Natural killer cell treated with Interleukin-12 subunit alpha and Interleukin-12 subunit beta and Interleukin-15 and Interleukin-18, amount 100 ng/mL, for 72 hours (primary cell): ENCODE data around the gene FASN. TPM values are rescaled to one million over a fixed set of nuclear protein-coding genes. Genes with fewer than 3 reads are reported as not detected.

Source experiments
- ATAC-seq, 2 donors: fragments of 150-1000 bp; cut with Tn5 transposase in 1 of 2; sonication (Bioruptor Pico), chemical (Tn5 transposase) in 1 of 2; 2 replicates each; pipeline ENCODE4 v1.10.0; 2021
- DNase-seq: peaks from one replicate; pipeline ENCODE4 v3.0.0; 2022; ENCODE audit warnings: low spot score
- H3K27ac Mint-ChIP-seq, 2 donors: 1 replicate in 1 of 2; 2 replicates in 1 of 2; pipeline ENCODE4 v1.8.0; 2022; ENCODE audit warnings: mixed read lengths in 2 of 2, mild to moderate bottlenecking in 1 of 2, moderate library complexity in 1 of 2
- H3K27me3 Mint-ChIP-seq, 2 donors: 1 replicate in 1 of 2; 2 replicates in 1 of 2; pipeline ENCODE4 v1.8.0; 2022; ENCODE audit warnings: mixed read lengths in 2 of 2
- H3K36me3 Mint-ChIP-seq: one replicate; pipeline ENCODE4 v1.8.0; 2022; ENCODE audit warnings: mixed read lengths
- H3K4me1 Mint-ChIP-seq, 2 donors: 1 replicate in 1 of 2; 2 replicates in 1 of 2; pipeline ENCODE4 v1.8.0; 2022; ENCODE audit warnings: low read depth in 2 of 2, mixed read lengths in 2 of 2, mild to moderate bottlenecking in 1 of 2
- H3K4me3 Mint-ChIP-seq: one replicate; pipeline ENCODE4 v1.8.0; 2022; ENCODE audit warnings: mixed read lengths
- H3K9me3 Mint-ChIP-seq: 2 replicates; pipeline ENCODE4 v1.8.0; 2022; ENCODE audit warnings: mixed read lengths
- total RNA-seq, 2 donors: library from RNA; stranded (reverse); gene quantifications; one replicate each; pipeline ENCODE4 v1.2.3, GENCODE V29; 2022

Gene FASN
- total RNA-seq, 2 donors from 2014 or later: 195 to 451 TPM

GRCh38 chr17:82092094-82092586, 5.9 kb downstream of the FASN start:
- ATAC-seq (no peak), DNase-seq (no peak)
- Mint-ChIP-seq H3K27ac (no peak overlapping the region), H3K4me1 (peaks cover 0 to 4% of the 10 kb centered on the region in 2 donors), H3K36me3 (no peaks in the 10 kb centered on the region), H3K27me3 (no peaks in the 10 kb centered on the region), H3K9me3 (no peaks in the 10 kb centered on the region), H3K4me3 (no peak overlapping the region)

DNA sequence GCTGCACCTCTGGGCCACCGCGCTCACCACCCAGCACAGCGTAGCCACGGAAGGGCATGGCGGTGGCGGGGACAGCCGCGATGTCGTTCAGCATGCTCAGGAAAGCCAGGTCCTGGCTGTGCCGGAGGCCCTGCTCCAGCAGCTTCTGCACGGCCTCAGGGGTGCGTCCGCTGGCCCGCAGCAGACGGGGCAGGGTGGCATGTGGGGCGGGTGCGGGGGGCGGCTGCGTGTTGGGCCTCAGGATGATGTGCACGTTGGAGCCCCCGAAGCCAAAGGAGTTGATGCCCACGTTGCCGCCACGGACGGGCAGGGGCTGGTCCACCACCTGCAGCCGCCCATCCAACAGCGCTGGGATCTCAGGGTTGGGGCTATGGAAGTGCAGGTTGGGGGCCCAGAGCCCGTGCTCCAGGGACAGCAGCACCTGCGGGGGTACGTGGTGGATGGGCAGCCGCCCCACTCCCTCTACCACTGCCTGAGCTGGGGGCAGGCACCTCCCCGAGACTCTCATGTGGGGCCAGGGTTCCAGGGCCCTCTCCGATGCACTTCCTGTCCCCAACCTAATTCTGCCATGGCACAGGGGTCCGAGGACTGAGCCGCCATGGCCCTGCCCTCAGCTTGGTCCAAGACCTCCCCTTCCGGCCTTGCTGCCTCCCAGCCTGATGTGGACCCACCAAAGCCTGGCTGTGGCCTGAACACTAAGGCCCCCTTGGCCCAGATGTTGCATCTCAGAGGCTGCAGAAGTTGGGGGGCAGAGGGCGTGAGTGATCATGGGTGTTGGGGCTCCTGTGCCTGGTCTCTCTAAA, 6.6 kb downstream of the FASN start:
- ATAC-seq (no peak), DNase-seq (no peak)
- Mint-ChIP-seq H3K36me3 (no peaks in the 10 kb centered on the region), H3K27ac (no peak overlapping the region), H3K9me3 (no peaks in the 10 kb centered on the region), H3K27me3 (no peaks in the 10 kb centered on the region), H3K4me3 (no peak overlapping the region), H3K4me1 (peaks cover 0 to 4% of the 10 kb centered on the region in 2 donors)

DNA sequence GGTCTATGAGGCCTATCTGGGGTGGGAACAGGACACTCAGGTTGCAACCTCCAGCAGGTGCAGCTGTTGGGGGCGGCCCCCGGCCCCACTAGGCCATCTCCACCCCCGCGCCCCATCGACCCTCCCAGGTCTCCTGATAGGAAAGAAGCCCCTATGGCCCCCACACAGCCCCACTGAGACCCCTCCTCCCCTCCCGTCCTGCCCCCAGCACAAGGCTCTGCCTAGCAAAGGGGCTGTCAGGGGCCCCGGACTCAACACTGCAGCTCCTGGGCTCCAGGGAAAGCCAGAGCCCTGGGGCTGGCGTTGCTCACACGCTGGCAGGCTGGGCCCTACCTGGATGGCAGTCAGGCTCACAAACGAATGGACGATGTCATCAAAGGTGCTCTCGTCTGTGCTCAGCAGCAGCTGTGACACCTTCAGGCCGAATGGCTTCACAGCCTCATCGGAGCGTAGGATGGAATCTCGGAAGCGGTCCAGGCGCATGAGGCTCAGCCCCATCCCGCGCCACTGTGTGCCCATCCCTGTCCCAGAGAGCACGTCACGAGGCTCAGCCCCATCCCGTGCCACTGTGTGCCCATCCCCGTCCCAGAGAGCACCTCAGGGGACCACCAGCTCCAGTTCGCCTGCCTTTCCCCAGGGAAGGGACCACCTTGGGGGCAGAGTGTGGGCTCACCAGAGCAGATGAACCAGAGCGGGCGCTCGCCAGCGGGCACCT, 7.3 kb downstream of the FASN start:
- Mint-ChIP-seq H3K27me3 (no peaks in the 10 kb centered on the region), H3K27ac (no peak overlapping the region), H3K4me3 (no peak overlapping the region), H3K9me3 (no peaks in the 10 kb centered on the region), H3K4me1 (peaks cover 0 to 2% of the 10 kb centered on the region in 2 donors), H3K36me3 (no peaks in the 10 kb centered on the region)
- DNase-seq (no peak), ATAC-seq (no peak)

DNA sequence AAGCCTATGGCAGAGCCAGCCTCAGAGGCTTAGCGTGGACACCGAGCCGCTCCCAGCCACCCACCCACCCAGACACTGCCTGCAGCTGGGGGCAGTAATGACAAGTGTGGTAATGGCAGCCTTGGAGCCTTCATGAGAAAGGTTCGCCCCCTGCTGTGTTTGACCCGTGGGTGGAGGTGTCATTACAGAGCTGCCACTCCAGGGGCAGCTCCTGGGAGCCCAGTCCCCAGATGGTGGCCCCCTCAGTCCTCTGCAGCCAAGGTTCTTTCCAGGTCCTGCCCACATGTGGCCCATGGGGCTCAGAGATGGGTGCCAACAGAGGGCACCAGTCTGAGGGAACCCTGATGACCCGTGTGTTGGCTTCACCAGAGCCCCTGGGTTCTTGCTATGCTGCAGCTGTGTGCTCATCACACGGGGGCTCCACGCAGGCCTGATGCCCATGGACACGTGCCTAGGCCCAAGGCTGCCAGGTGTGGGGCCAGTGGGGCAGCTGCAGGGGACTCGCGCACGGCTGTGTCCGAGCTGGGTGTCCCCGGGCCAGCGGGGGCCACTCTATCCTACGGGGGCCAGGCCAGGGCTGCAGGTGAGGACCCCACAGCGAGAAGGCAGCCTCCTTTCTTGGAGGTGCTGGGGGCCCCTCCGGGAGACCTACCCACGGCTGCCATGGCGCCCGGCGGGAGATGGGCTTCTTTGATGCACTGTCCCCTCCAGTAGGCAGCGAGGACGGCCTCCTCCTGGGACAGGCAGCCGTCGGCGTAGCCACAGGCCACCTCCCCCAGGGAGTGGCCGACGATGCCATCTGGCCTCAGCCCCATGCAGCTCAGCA, 8.1 kb downstream of the FASN start:
- no peaks in the 10 kb centered on the region for H3K36me3 Mint-ChIP-seq

DNA sequence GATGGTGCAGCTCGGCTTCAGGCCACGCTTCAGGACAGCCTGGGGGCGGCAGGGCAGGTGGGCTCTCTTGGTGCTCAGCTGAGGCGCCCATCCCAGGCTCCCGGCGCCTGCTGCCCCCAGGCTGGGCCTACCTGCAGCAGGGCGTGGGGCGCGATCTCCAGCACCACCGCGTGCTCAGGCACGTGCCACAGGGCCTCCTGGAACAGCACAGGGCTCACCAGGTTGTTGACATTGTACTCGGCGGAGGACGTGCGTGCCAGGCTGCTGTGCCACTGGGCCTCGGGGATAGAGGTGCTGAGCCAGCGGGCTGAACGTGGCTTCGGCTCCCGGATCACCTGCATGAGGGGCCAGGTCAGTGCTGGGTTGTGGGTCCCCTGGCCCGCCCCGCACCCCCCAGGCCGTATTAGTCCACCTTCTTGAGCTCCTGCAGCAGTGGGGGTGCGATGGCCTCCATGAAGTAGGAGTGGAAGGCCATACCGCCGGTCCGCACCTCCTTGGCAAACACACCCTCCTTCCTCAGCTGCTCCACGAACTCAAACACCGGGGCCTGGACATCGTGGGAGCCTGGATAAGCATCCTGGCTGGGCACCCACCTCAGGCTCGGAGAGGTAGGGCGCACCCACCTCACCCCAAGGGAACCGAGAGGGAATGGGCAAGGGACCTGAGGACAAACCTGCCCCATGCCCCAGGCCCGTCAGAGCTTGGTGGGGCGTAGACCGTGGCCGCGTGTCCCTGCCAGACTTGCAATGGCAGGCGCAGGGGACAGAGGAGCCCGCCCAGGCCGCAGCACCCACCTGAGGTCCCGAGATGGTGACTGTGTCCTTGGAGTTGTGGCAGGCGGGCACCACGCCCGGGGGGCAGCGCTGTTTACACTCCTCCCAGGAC, 9.0 kb downstream of the FASN start:
- DNase-seq (no peak), ATAC-seq (no peak)
- Mint-ChIP-seq H3K4me1 (peaks cover 0 to 2% of the 10 kb centered on the region in 2 donors), H3K36me3 (no peaks in the 10 kb centered on the region), H3K27me3 (no peaks in the 10 kb centered on the region), H3K27ac (no peak overlapping the region), H3K4me3 (no peak overlapping the region), H3K9me3 (no peaks in the 10 kb centered on the region)

More for the DNA sequence above, 8.1 kb downstream of the FASN start:
- DNase-seq: no peak
- peaks cover 0 to 2% of the 10 kb centered on the region in 2 donors for H3K4me1 Mint-ChIP-seq
- no peaks in the 10 kb centered on the region for H3K27me3 Mint-ChIP-seq
- no peak overlapping the region for H3K27ac Mint-ChIP-seq
- H3K9me3 Mint-ChIP-seq: no peaks in the 10 kb centered on the region
- ATAC-seq: peak in 1 of 2 donors; percentile 1
- no peak overlapping the region for H3K4me3 Mint-ChIP-seq

GRCh38 chr17:82087961-82088837, 9.8 kb downstream of the FASN start:
- no peak for DNase-seq
- H3K27ac Mint-ChIP-seq: no peak overlapping the region
- no peak for ATAC-seq
- no peak overlapping the region for H3K4me3 Mint-ChIP-seq
- peaks cover 0 to under 1% of the 10 kb centered on the region in 2 donors for H3K4me1 Mint-ChIP-seq
- no peaks in the 10 kb centered on the region for H3K36me3 Mint-ChIP-seq
- no peaks in the 10 kb centered on the region for H3K27me3 Mint-ChIP-seq
- H3K9me3 Mint-ChIP-seq: no peaks in the 10 kb centered on the region

- H3K36me3 Mint-ChIP-seq: no peaks in the 10 kb centered on the region
- ATAC-seq: no peak
Observed at GRCh38 chr17:82086941-82087906, 10.8 kb downstream of the FASN start.

GRCh38 chr17:82085931-82086764, 11.9 kb downstream of the FASN start:
- H3K27me3 Mint-ChIP-seq: no peaks in the 10 kb centered on the region
- H3K4me1 Mint-ChIP-seq: no peaks in the 10 kb centered on the region
- DNase-seq: no peak
- no peak for ATAC-seq
- H3K9me3 Mint-ChIP-seq: no peaks in the 10 kb centered on the region
- no peaks in the 10 kb centered on the region for H3K36me3 Mint-ChIP-seq
- no peak overlapping the region for H3K4me3 Mint-ChIP-seq
- H3K27ac Mint-ChIP-seq: no peak overlapping the region

More at GRCh38 chr17:82086941-82087906, 10.8 kb downstream of the FASN start:
- H3K27me3 Mint-ChIP-seq: no peaks in the 10 kb centered on the region
- H3K9me3 Mint-ChIP-seq: no peaks in the 10 kb centered on the region
- no peaks in the 10 kb centered on the region for H3K4me1 Mint-ChIP-seq
- no peak overlapping the region for H3K4me3 Mint-ChIP-seq
- no peak for DNase-seq
- no peak overlapping the region for H3K27ac Mint-ChIP-seq

GRCh38 chr17:82085031-82085861, 12.8 kb downstream of the FASN start:
- no peaks in the 10 kb centered on the region for H3K36me3 Mint-ChIP-seq
- no peak for ATAC-seq
- H3K27me3 Mint-ChIP-seq: no peaks in the 10 kb centered on the region
- no peaks in the 10 kb centered on the region for H3K9me3 Mint-ChIP-seq
- no peak for DNase-seq
- H3K27ac Mint-ChIP-seq: no peak overlapping the region
- no peaks in the 10 kb centered on the region for H3K4me1 Mint-ChIP-seq
- H3K4me3 Mint-ChIP-seq: no peak overlapping the region

- no peaks in the 10 kb centered on the region for H3K9me3 Mint-ChIP-seq
- no peak for DNase-seq
- H3K36me3 Mint-ChIP-seq: no peaks in the 10 kb centered on the region
- no peak for ATAC-seq
- H3K27ac Mint-ChIP-seq: no peak overlapping the region
- H3K27me3 Mint-ChIP-seq: no peaks in the 10 kb centered on the region
- H3K4me3 Mint-ChIP-seq: no peak overlapping the region
- H3K4me1 Mint-ChIP-seq: no peaks in the 10 kb centered on the region
Observed at GRCh38 chr17:82084373-82085030, 13.5 kb downstream of the FASN start.
